HepG2 (cell line): Measurements from ENCODE around the gene JMJD1C. TPM values are rescaled to one million over a fixed set of nuclear protein-coding genes. Genes with fewer than 3 reads are reported as not detected.

Source experiments
- EED ChIP-seq: sonication (generic); formaldehyde crosslinking; IDR thresholded peaks from 2 replicates; pipeline ENCODE4 v1.5.0; 2020; ENCODE audit warnings: mild to moderate bottlenecking, missing genetic modification reagents
- GLI4 ChIP-seq: sonication (generic); formaldehyde crosslinking; IDR thresholded peaks from 2 replicates; pipeline ENCODE4 v1.5.1; 2020; ENCODE audit warnings: missing genetic modification reagents, mild to moderate bottlenecking, moderate library complexity, borderline replicate concordance
- GPBP1L1 ChIP-seq: sonication (generic); formaldehyde crosslinking; IDR thresholded peaks from 2 replicates; pipeline ENCODE4 v1.5.0; 2020; ENCODE audit warnings: mild to moderate bottlenecking, missing genetic modification reagents
- IRX3 ChIP-seq: sonication (generic); formaldehyde crosslinking; IDR thresholded peaks from 2 replicates; pipeline ENCODE4 v1.8.1; 2023; ENCODE audit warnings: mild to moderate bottlenecking, low read depth, missing genetic modification reagents, borderline replicate concordance
- LBX2 ChIP-seq: sonication (generic); formaldehyde crosslinking; IDR thresholded peaks from 2 replicates; pipeline ENCODE4 v1.5.0; 2020; ENCODE audit warnings: missing genetic modification reagents, mild to moderate bottlenecking, borderline replicate concordance
- PRDM15 ChIP-seq: sonication (generic); formaldehyde crosslinking; IDR thresholded peaks from 2 replicates; pipeline ENCODE4 v1.4.0; 2020; ENCODE audit warnings: missing genetic modification reagents
- SIX1 ChIP-seq: sonication (generic); formaldehyde crosslinking; IDR thresholded peaks from 2 replicates; pipeline ENCODE4 v1.4.0; 2020; ENCODE audit warnings: missing genetic modification reagents, borderline replicate concordance
- SKI ChIP-seq: fragments of 450-650 bp; IDR thresholded peaks from one replicate; pipeline ENCODE4 v1.6.1; 2018; ENCODE audit warnings: mild to moderate bottlenecking; ENCODE audit not compliant: partially characterized antibody
- TOE1 ChIP-seq: sonication (generic); formaldehyde crosslinking; IDR thresholded peaks from 2 replicates; pipeline ENCODE4 v1.4.0; 2020; ENCODE audit warnings: mild to moderate bottlenecking, missing genetic modification reagents
- ZMAT3 ChIP-seq: sonication (generic); formaldehyde crosslinking; conservative IDR thresholded peaks from 2 replicates; pipeline ENCODE4 v1.7.0; 2021; ENCODE audit warnings: missing genetic modification reagents
- ZNF230 ChIP-seq: sonication (generic); formaldehyde crosslinking; IDR thresholded peaks from 2 replicates; pipeline ENCODE4 v1.4.0; 2020; ENCODE audit warnings: mild to moderate bottlenecking, missing genetic modification reagents
- ZNF615 ChIP-seq: sonication (generic); formaldehyde crosslinking; IDR thresholded peaks from 2 replicates; pipeline ENCODE4 v1.5.0; 2020; ENCODE audit warnings: mild to moderate bottlenecking, missing genetic modification reagents, borderline replicate concordance
- ZNF766 ChIP-seq: sonication (generic); formaldehyde crosslinking; IDR thresholded peaks from 2 replicates; pipeline ENCODE4 v1.5.0; 2020; ENCODE audit warnings: missing genetic modification reagents, borderline replicate concordance
- ZNF768 ChIP-seq: sonication (generic); formaldehyde crosslinking; IDR thresholded peaks from 2 replicates; pipeline ENCODE4 v1.4.0; 2020; ENCODE audit warnings: missing genetic modification reagents
- polyA plus RNA-seq, 8 experiments: library from polyadenylated mRNA; depleted of rRNA in 3 of 8; stranded (reverse) in 7 of 8; unstranded in 1 of 8; fragments of >200 nt; fragmentation: Illumina TruSeq in 4 of 8; extraction: Trizol in 4 of 8; gene quantifications; 2 replicates each; pipeline versions ENCODE4 v1.2.1 to v1.2.3, GENCODE V29; 2011 to 2016; ENCODE audit warnings: low read depth in 4 of 8, missing spikeins in 1 of 8, mixed read lengths in 1 of 8; ENCODE audit not compliant: insufficient read depth in 1 of 8
- total RNA-seq, 5 experiments: library from RNA; depleted of rRNA; stranded (reverse); fragments of >200 nt; fragmentation: Illumina TruSeq; extraction: Trizol; gene quantifications; 2 replicates each; pipeline ENCODE4 v1.2.3, GENCODE V29; 2016; ENCODE audit warnings: low read depth in 1 of 5
- TF ChIP-seq, protein P1 (sequence below): sonication (generic); formaldehyde crosslinking; IDR thresholded peaks from 2 replicates; pipeline ENCODE4 v1.5.0; 2020; ENCODE audit warnings: missing genetic modification reagents

The JMJD1C gene
- total and polyA plus RNA-seq, 2 of the 13 experiments (the other 11 are each of a cell fraction or from before 2014, with no cell fraction given), result 42.3 to 42.7 TPM

GRCh38 chr10:63133056-63133820 lies 332.5 kb downstream of the JMJD1C start, which contains the start of gene NRBF2 (continued):
- 0 out of 2 replicates have a peak, but pooled peaks have one; percentile 36 for TF ChIP-seq ZMAT3
- TF ChIP-seq ZNF230 (CRISPR knock-in tag), result peak; percentile 61; the same call in 1 of the 2 replicates
- peak; percentile 84; the same call in 1 of the 2 replicates for TF ChIP-seq ZNF766 (CRISPR knock-in tag)
- TF ChIP-seq LBX2 (CRISPR knock-in tag), result no peak; the same call in 1 of the 2 replicates
- peak; percentile 27; the same call in 1 of the 2 replicates for TF ChIP-seq GLI4 (CRISPR knock-in tag)
- TF ChIP-seq ZNF768 (CRISPR knock-in tag), result peak; percentile 65; the same call in 1 of the 2 replicates
- TF ChIP-seq GPBP1L1 (CRISPR knock-in tag), result no peak
- no peak for TF ChIP-seq TOE1 (CRISPR knock-in tag)
- 0 out of 2 replicates have a peak, but pooled peaks have one; percentile 52 for TF ChIP-seq ZNF615 (CRISPR knock-in tag)
- no peak for TF ChIP-seq SIX1 (CRISPR knock-in tag)
- 0 out of 2 replicates have a peak, but pooled peaks have one; percentile 33 for TF ChIP-seq EED (CRISPR knock-in tag)
- peak; percentile 9 for TF ChIP-seq SKI
- 0 out of 2 replicates have a peak, but pooled peaks have one; percentile 44 for TF ChIP-seq PRDM15 (CRISPR knock-in tag)
- 0 out of 2 replicates have a peak, but pooled peaks have one; percentile 8 for TF ChIP-seq IRX3
- TF ChIP-seq, protein P1, sequence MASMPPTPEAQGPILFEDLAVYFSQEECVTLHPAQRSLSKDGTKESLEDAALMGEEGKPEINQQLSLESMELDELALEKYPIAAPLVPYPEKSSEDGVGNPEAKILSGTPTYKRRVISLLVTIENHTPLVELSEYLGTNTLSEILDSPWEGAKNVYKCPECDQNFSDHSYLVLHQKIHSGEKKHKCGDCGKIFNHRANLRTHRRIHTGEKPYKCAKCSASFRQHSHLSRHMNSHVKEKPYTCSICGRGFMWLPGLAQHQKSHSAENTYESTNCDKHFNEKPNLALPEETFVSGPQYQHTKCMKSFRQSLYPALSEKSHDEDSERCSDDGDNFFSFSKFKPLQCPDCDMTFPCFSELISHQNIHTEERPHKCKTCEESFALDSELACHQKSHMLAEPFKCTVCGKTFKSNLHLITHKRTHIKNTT, result no peak
